Endothelial cell of umbilical vein (primary cell): ENCODE data around the gene KCNMA1. TPM values are rescaled to one million over a fixed set of nuclear protein-coding genes. Genes with fewer than 3 reads are reported as not detected.

ENCODE experiments used
- BruUV-seq: library from RNA; stranded (reverse); fragments of 400-500 nt; replicated peaks from 2 replicates; lab custom pipeline; 2021; lab: Mats Ljungman, UMichigan
- CTCF ChIA-PET: fragments of 300-600, 350-600 bp; sonication (Branson Sonifier 250); formaldehyde crosslinking; loops from one replicate; lab custom pipeline; 2021; ENCODE audit warnings: antibody characterized with exemption, inconsistent platforms; lab: Charles Lee
- POLR2A ChIA-PET: fragments of 300-600, 350-600 bp; sonication (Branson Sonifier 250); formaldehyde crosslinking; loops from one replicate; lab custom pipeline; 2021; ENCODE audit warnings: antibody characterized with exemption, inconsistent platforms; lab: Charles Lee
- DNase-seq: peaks from one replicate; pipeline ENCODE4 v3.0.0-alpha.2; 2011; ENCODE audit warnings: low read depth, low spot score
- FAIRE-seq: peaks from 2 replicates; lab custom pipeline; 2011; peaks lifted over from hg19 to GRCh38; lab: Jason Lieb, UNC
- H2AFZ ChIP-seq: 2 replicates; pipeline ENCODE4 v1.6.0; 2012; ENCODE audit warnings: low read depth, low read length, control low read depth, inconsistent platforms
- H3K27ac ChIP-seq: 2 replicates; pipeline ENCODE4 v1.5.1; 2011; ENCODE audit warnings: low read depth, mild to moderate bottlenecking, control low read depth, low read length, moderate library complexity; ENCODE audit not compliant: insufficient read depth
- H3K27me3 ChIP-seq, 2 experiments: 2 replicates each; pipeline versions ENCODE4 v1.6.0 to v1.6.1; 2011; ENCODE audit warnings: low read length in 2 of 2, mixed read lengths in 1 of 2; ENCODE audit not compliant: control insufficient read depth in 2 of 2, insufficient read depth in 2 of 2
- H3K36me3 ChIP-seq, 2 experiments: 2 replicates in 1 of 2; 3 replicates in 1 of 2; pipeline ENCODE4 v1.5.1; 2011; ENCODE audit warnings: low read length in 2 of 2, mild to moderate bottlenecking in 1 of 2, moderate library complexity in 1 of 2; ENCODE audit not compliant: control insufficient read depth in 2 of 2, insufficient read depth in 2 of 2; ENCODE audit errors: extremely low read depth in 1 of 2
- H3K4me1 ChIP-seq: 3 replicates; pipeline ENCODE4 v1.5.1; 2011; ENCODE audit warnings: mild to moderate bottlenecking, low read length; ENCODE audit not compliant: control insufficient read depth, insufficient read depth; ENCODE audit errors: extremely low read depth
- H3K4me2 ChIP-seq: 2 replicates; pipeline ENCODE4 v1.6.1; 2011; ENCODE audit warnings: low read length, control low read depth, mixed read lengths; ENCODE audit not compliant: insufficient read depth
- H3K4me3 ChIP-seq, 3 experiments: fragments of 200-600 bp in 1 of 3; sonication (generic), shearing (Covaris generic) in 1 of 3; replicated peaks in 1 of 3; 2 replicates each; pipeline ENCODE4 v1.5.1; 2011 to 2016; ENCODE audit warnings: control low read depth in 3 of 3, low read length in 3 of 3, mild to moderate bottlenecking in 2 of 3, inconsistent platforms in 1 of 3, low read depth in 1 of 3, moderate library complexity in 1 of 3; ENCODE audit not compliant: insufficient read depth in 1 of 3
- H3K79me2 ChIP-seq: 2 replicates; pipeline ENCODE4 v1.6.0; 2012; ENCODE audit warnings: low read length, inconsistent platforms; ENCODE audit not compliant: control insufficient read depth, insufficient read depth
- H3K9ac ChIP-seq: replicated peaks from 2 replicates; pipeline ENCODE3; 2011; ENCODE audit warnings: low read length, control low read depth; ENCODE audit not compliant: insufficient read depth; ENCODE audit errors: extremely low read depth
- H3K9me1 ChIP-seq: replicated peaks from 3 replicates; pipeline ENCODE4 v1.6.0; 2011; ENCODE audit warnings: mild to moderate bottlenecking, low read length; ENCODE audit not compliant: control insufficient read depth, insufficient read depth; ENCODE audit errors: extremely low read depth
- H3K9me3 ChIP-seq: replicated peaks from 2 replicates; pipeline ENCODE4 v1.5.1; 2012; ENCODE audit warnings: low read length, inconsistent platforms; ENCODE audit not compliant: control insufficient read depth, insufficient read depth
- H4K20me1 ChIP-seq: replicated peaks from 2 replicates; pipeline ENCODE3; 2011; ENCODE audit warnings: mild to moderate bottlenecking, low read length; ENCODE audit not compliant: control insufficient read depth, insufficient read depth; ENCODE audit errors: extremely low read depth
- EZH2 ChIP-seq: IDR thresholded peaks from 2 replicates; pipeline ENCODE4 v1.6.1; 2012; ENCODE audit warnings: borderline replicate concordance, low read depth, mild to moderate bottlenecking, moderate library complexity, low read length, inconsistent platforms; ENCODE audit not compliant: severe bottlenecking
- FOS ChIP-seq: IDR thresholded peaks from 2 replicates; pipeline ENCODE4 v1.6.1; 2011; ENCODE audit warnings: mild to moderate bottlenecking, low read length, moderate library complexity, borderline replicate concordance; ENCODE audit not compliant: insufficient read depth
- JUN ChIP-seq: IDR thresholded peaks from 2 replicates; pipeline ENCODE4 v1.6.1; 2011; ENCODE audit warnings: borderline replicate concordance, low read depth; ENCODE audit not compliant: insufficient read length, insufficient read depth
- MYC ChIP-seq: IDR thresholded peaks from one replicate; pipeline ENCODE4 v1.6.1; 2011; ENCODE audit warnings: mild to moderate bottlenecking, low read depth, low read length
- POLR2A ChIP-seq: IDR thresholded peaks from 2 replicates; pipeline ENCODE4 v1.6.1; 2012; ENCODE audit warnings: low read depth, mild to moderate bottlenecking, control low read depth, low read length
- POLR2AphosphoS5 ChIP-seq: IDR thresholded peaks from 2 replicates; pipeline ENCODE4 v1.6.1; 2012; ENCODE audit warnings: low read depth, mild to moderate bottlenecking, control low read depth, low read length, moderate library complexity; ENCODE audit not compliant: insufficient read depth
- dilution Hi-C: fragments of 300-500 bp; cut with MboI; formaldehyde crosslinking; loops from one replicate; pipeline ENCODE4 v1.15.0; 2019; ENCODE audit warnings: low sequenced_read_pairs; ENCODE audit not compliant: extremely low pct_ligation_motif_present
- intact Hi-C: fragments of 100-400 bp; cut with micrococcal nuclease; formaldehyde crosslinking; loops from one replicate; pipeline ENCODE4 v1.10.0; 2022
- polyA plus RNA-seq, 4 experiments: library from polyadenylated mRNA; depleted of rRNA in 3 of 4; stranded (reverse) in 3 of 4; unstranded in 1 of 4; fragments of >200 nt; gene quantifications; 2 replicates each; pipeline versions ENCODE4 v1.2.1 to v1.2.3, GENCODE V29; 2011 to 2012; ENCODE audit warnings: missing spikeins in 1 of 4
- total RNA-seq: library from RNA; stranded (reverse); gene quantifications from 2 replicates; pipeline ENCODE4 v1.2.3, GENCODE V29; 2021
- TF ChIP-seq, protein P1 (sequence below), 2 donors: IDR thresholded peaks; 1 replicate in 1 of 2; 2 replicates in 1 of 2; pipeline ENCODE4 v1.5.1; 2011; ENCODE audit warnings: low read length in 2 of 2, mild to moderate bottlenecking in 2 of 2, moderate library complexity in 2 of 2, control low read depth in 1 of 2, inconsistent platforms in 1 of 2, low read depth in 1 of 2; ENCODE audit not compliant: insufficient read depth in 1 of 2; ENCODE audit errors: extremely low read depth in 1 of 2
- TF ChIP-seq, protein P2 (sequence below): IDR thresholded peaks from 2 replicates; pipeline ENCODE4 v1.6.1; 2011; ENCODE audit not compliant: insufficient read depth, insufficient read length

KCNMA1 gene
- total and polyA plus RNA-seq, 2 donors (not counting 3 experiments of a cell fraction or from before 2014, with no cell fraction given), result 0.10 to 0.82 TPM

DNA sequence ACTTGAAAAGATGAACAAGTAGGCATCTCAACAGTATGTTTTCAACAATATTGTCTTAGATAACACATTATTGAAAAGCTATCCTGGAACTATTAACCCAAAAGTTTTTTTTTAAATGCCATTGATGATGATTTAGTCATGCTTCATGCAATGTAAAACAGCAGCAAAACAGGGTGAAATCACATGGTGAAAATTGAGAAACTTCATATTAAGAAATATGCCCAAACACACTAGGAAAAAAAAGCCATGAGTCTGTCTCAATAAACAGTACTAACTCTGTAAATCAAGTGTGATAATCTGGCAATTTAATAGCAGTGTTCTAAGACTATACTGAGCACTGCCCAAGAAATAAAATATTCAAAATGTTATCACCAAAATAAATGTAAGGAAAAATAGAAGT is 613.1 kb downstream of the KCNMA1 start:
- H3K4me2 ChIP-seq, result no peak overlapping the region
- BruUV-seq, result no TSS peak
- dilution Hi-C loops, result no loop called here
- no peak overlapping the region for H2AFZ ChIP-seq
- no peak overlapping the region for H3K27ac ChIP-seq
- ChIA-PET POLR2A (no interaction called here), CTCF (no interaction called here)
- H3K9ac ChIP-seq, result no peak overlapping the region
- FAIRE-seq, result no peak
- intact Hi-C loops, result no loop called here
- no peaks in the 10 kb centered on the region for H3K36me3 ChIP-seq
- H3K9me3 ChIP-seq, result no peaks in the 10 kb centered on the region
- H3K79me2 ChIP-seq, result no peaks in the 10 kb centered on the region
- DNase-seq, result no peak
- H3K27me3 ChIP-seq, result peaks cover 2 to 4% of the 10 kb centered on the region in 2 experiments
- no peaks in the 10 kb centered on the region for H4K20me1 ChIP-seq
- TF ChIP-seq, protein P1, sequence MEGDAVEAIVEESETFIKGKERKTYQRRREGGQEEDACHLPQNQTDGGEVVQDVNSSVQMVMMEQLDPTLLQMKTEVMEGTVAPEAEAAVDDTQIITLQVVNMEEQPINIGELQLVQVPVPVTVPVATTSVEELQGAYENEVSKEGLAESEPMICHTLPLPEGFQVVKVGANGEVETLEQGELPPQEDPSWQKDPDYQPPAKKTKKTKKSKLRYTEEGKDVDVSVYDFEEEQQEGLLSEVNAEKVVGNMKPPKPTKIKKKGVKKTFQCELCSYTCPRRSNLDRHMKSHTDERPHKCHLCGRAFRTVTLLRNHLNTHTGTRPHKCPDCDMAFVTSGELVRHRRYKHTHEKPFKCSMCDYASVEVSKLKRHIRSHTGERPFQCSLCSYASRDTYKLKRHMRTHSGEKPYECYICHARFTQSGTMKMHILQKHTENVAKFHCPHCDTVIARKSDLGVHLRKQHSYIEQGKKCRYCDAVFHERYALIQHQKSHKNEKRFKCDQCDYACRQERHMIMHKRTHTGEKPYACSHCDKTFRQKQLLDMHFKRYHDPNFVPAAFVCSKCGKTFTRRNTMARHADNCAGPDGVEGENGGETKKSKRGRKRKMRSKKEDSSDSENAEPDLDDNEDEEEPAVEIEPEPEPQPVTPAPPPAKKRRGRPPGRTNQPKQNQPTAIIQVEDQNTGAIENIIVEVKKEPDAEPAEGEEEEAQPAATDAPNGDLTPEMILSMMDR (IDR thresholded peaks at IDR 0.05; ENCODE audit: extremely low read depth in 1 of 2, insufficient read depth in 1 of 2, low read depth in 1 of 2, low read length in 2 of 2), result no peak
- no peak for TF ChIP-seq EZH2
- no peak for TF ChIP-seq POLR2AphosphoS5
- no peak for TF ChIP-seq JUN
- no peak for TF ChIP-seq MYC
- TF ChIP-seq, protein P2, sequence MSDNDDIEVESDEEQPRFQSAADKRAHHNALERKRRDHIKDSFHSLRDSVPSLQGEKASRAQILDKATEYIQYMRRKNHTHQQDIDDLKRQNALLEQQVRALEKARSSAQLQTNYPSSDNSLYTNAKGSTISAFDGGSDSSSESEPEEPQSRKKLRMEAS, result no peak
- TF ChIP-seq FOS, result no peak
- no peak for TF ChIP-seq POLR2A
- H3K9me1 ChIP-seq, result no peaks in the 10 kb centered on the region
- no peak overlapping the region for H3K4me3 ChIP-seq
- no peaks in the 10 kb centered on the region for H3K4me1 ChIP-seq
